K562 (cell line): ENCODE measurements around the gene CALML6. TPM values are rescaled to one million over a fixed set of nuclear protein-coding genes. Genes with fewer than 3 reads are reported as not detected.

Source experiments
- CTCF ChIP-seq, 3 experiments: IDR thresholded peaks in 2 of 3; conservative IDR thresholded peaks in 1 of 3; 2 replicates each; pipeline ENCODE4 v1.5.1; 2011 to 2012; ENCODE audit warnings: low read length in 3 of 3, mild to moderate bottlenecking in 3 of 3, control low read depth in 2 of 3, improper control_type of control experiment in 1 of 3, inconsistent platforms in 1 of 3, low read depth in 1 of 3, mixed read lengths in 1 of 3, moderate library complexity in 1 of 3; ENCODE audit not compliant: insufficient read depth in 2 of 3
- GTF3C2 ChIP-seq: IDR thresholded peaks from 3 replicates; pipeline ENCODE4 v1.6.1; 2011; ENCODE audit warnings: borderline replicate concordance, mild to moderate bottlenecking, moderate library complexity; ENCODE audit not compliant: insufficient read length; ENCODE audit errors: extremely low read depth
- HMGXB4 ChIP-seq: sonication (generic); formaldehyde crosslinking; IDR thresholded peaks from 2 replicates; pipeline ENCODE4 v1.8.1; 2023; ENCODE audit warnings: mild to moderate bottlenecking, missing genetic modification reagents
- JUNB ChIP-seq: fragments of 450-650 bp; formaldehyde crosslinking; conservative IDR thresholded peaks from 2 replicates; pipeline ENCODE4 v1.4.0; 2020; ENCODE audit warnings: mild to moderate bottlenecking
- KDM5B ChIP-seq: fragments of 200-600 bp; sonication (generic); IDR thresholded peaks from 2 replicates; pipeline ENCODE4 v1.6.1; 2012; ENCODE audit warnings: low read depth, mild to moderate bottlenecking, moderate library complexity, low read length, control low read depth, inconsistent platforms; ENCODE audit not compliant: insufficient replicate concordance
- MAFK ChIP-seq: IDR thresholded peaks from 2 replicates; pipeline ENCODE4 v1.6.1; 2011; ENCODE audit warnings: low read length, improper control_type of control experiment
- TFAP4 ChIP-seq: sonication (generic); formaldehyde crosslinking; IDR thresholded peaks from 2 replicates; pipeline ENCODE4 v1.8.0; 2022; ENCODE audit warnings: missing genetic modification reagents, mild to moderate bottlenecking, moderate library complexity, borderline replicate concordance
- ZFP36 ChIP-seq: fragments of 150-350 bp; IDR thresholded peaks from 2 replicates; pipeline ENCODE4 v1.6.1; 2018; ENCODE audit warnings: low read length, low read depth; ENCODE audit not compliant: partially characterized antibody
- polyA plus RNA-seq, 8 experiments: library from polyadenylated mRNA; depleted of rRNA in 4 of 8; stranded (reverse) in 5 of 8; unstranded in 3 of 8; fragments of >200 nt; fragmentation: Nextera tagmentation in 2 of 8; fragmentation: Illumina TruSeq in 1 of 8; extraction: Ambion mirVana in 2 of 8; extraction: Trizol in 1 of 8; gene quantifications; 2 replicates each; pipeline versions ENCODE4 v1.2.1 to v1.2.3, GENCODE V29; 2011 to 2014; ENCODE audit warnings: inconsistent platforms in 1 of 8, missing spikeins in 1 of 8
- total RNA-seq, 7 experiments: library from RNA; depleted of rRNA in 6 of 7; stranded (reverse); fragments of >200 nt in 6 of 7; fragmentation: Illumina TruSeq in 2 of 7; extraction: Trizol in 2 of 7; gene quantifications; 2 replicates each; pipeline versions ENCODE4 v1.2.1 to v1.2.3, GENCODE V29; 2011 to 2021; ENCODE audit warnings: low replicate concordance in 1 of 7

Gene CALML6
- total and polyA plus RNA-seq, 9 of the 15 experiments (the other 6 are each of a cell fraction or from before 2014, with no cell fraction given): 0.14 TPM; not detected in 8

DNA sequence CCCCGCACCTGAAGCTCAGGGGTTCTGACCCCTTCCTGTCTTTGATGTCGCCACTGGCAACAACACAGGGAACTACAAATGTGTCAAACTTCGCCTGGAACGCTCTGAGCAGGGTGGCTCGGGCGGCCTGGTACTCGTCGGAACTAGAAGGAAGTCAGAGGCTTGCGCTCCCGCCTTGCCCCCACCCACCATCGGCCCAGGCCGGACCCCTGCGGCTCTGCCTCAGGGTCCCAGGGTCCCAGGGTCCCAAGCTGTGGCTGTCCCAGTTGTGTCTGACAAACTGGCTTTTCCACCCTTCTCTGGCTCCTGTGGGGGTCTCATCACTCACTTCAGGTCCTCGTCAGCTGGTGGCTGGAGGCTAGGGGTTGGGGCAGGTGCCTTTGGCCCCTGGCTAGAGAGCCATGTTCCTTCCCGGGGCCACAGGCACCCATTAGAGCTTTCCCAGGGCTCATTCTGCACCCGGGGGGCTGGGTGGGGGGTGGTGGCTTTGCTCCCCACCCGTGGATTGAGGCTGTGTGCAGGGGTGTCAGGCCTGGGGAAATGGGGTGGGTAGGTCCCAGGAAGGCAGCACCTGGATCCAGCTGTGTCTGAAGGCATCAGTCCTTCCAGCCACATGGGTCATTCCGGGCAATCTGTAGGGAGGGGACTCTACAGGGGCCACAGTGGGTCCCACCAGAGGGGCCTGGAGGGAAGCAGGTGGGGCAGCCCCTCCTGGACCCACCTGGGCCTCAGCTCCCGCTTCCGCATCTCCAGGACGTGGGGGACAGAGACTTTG, 12.0 kb downstream of the CALML6 start (continued):
- TF ChIP-seq CTCF (IDR thresholded peaks at IDR 0.05 in 2 of 3, conservative IDR thresholded peaks at IDR 0.05 in 1 of 3; ENCODE audit: insufficient read depth in 2 of 3, low read depth in 1 of 3, low read length in 3 of 3) (no peak), HMGXB4 (CRISPR knock-in tag) (no peak), JUNB (CRISPR knock-in tag) (no peak), ZFP36 (no peak), MAFK (no peak), TFAP4 (no peak), GTF3C2 (no peak), KDM5B (no peak)
